OCI-LY1 (cell line): ENCODE measurements around the gene DAZAP2.

Source experiments
- H2AFZ ChIP-seq: fragments of 200-600 bp; sonication (generic), shearing (Covaris generic); 2 replicates; pipeline ENCODE4 v1.6.0; 2014; ENCODE audit warnings: antibody characterized with exemption, mild to moderate bottlenecking, low read length
- H3F3A ChIP-seq: fragments of 200-600 bp; sonication (generic), shearing (Covaris generic); 2 replicates; pipeline ENCODE4 v1.6.0; 2014; ENCODE audit warnings: mild to moderate bottlenecking, antibody characterized with exemption, low read length, moderate library complexity; ENCODE audit not compliant: insufficient read depth
- H3K27ac ChIP-seq: fragments of 200-600 bp; sonication (generic); 2 replicates; pipeline ENCODE4 v1.5.1; 2014; ENCODE audit warnings: low read length, mixed run types, mild to moderate bottlenecking, low read depth; ENCODE audit not compliant: poor library complexity, severe bottlenecking
- H3K27me3 ChIP-seq: fragments of 200-600 bp; sonication (generic); 2 replicates; pipeline ENCODE4 v1.6.0; 2014; ENCODE audit warnings: antibody characterized with exemption, mild to moderate bottlenecking, low read length, moderate library complexity; ENCODE audit not compliant: insufficient read depth
- H3K36me3 ChIP-seq: fragments of 200-600 bp; sonication (generic); 2 replicates; pipeline ENCODE4 v1.6.1; 2014; ENCODE audit warnings: mild to moderate bottlenecking, antibody characterized with exemption, low read length, moderate library complexity, mixed read lengths; ENCODE audit not compliant: insufficient read depth
- H3K4me1 ChIP-seq: fragments of 200-600 bp; sonication (generic); 2 replicates; pipeline ENCODE4 v1.5.1; 2014; ENCODE audit warnings: mild to moderate bottlenecking, low read length, moderate library complexity; ENCODE audit not compliant: insufficient read depth, severe bottlenecking
- H3K4me2 ChIP-seq: fragments of 200-600 bp; sonication (generic), shearing (Covaris generic); 2 replicates; pipeline ENCODE4 v1.6.1; 2014; ENCODE audit warnings: low read length
- H3K4me3 ChIP-seq: fragments of 200-600 bp; sonication (generic); 2 replicates; pipeline ENCODE4 v1.5.1; 2014; ENCODE audit warnings: low read length, low read depth, mild to moderate bottlenecking, mixed read lengths; ENCODE audit not compliant: poor library complexity, severe bottlenecking
- H3K79me2 ChIP-seq: fragments of 200-600 bp; shearing (Covaris generic); 2 replicates; pipeline ENCODE4 v1.6.1; 2016; ENCODE audit warnings: mixed run types, low read length, mixed read lengths; ENCODE audit not compliant: insufficient read depth
- H3K9ac ChIP-seq: fragments of 200-600 bp; sonication (generic), shearing (Covaris generic); 2 replicates; pipeline ENCODE4 v1.6.1; 2014; ENCODE audit warnings: mild to moderate bottlenecking, low read length, mixed read lengths
- H3K9me2 ChIP-seq: fragments of 200-600 bp; sonication (generic), shearing (Covaris generic); 2 replicates; pipeline ENCODE4 v1.6.1; 2014; ENCODE audit warnings: low read depth, mild to moderate bottlenecking, low read length, mixed read lengths
- H3K9me3 ChIP-seq: fragments of 200-600 bp; shearing (Covaris generic); 2 replicates; pipeline ENCODE4 v1.6.1; 2014; ENCODE audit warnings: low read length, mixed read lengths
- H4K20me1 ChIP-seq: fragments of 200-600 bp; sonication (generic), shearing (Covaris generic); 2 replicates; pipeline ENCODE4 v1.6.0; 2016; ENCODE audit warnings: mild to moderate bottlenecking, low read length; ENCODE audit not compliant: insufficient read depth
- EZH2 ChIP-seq: fragments of 200-600 bp; sonication (generic), shearing (Covaris generic); IDR thresholded peaks from 2 replicates; pipeline ENCODE4 v1.8.0; 2017; ENCODE audit warnings: borderline replicate concordance, mixed run types, mild to moderate bottlenecking, antibody characterized with exemption, low read length, moderate library complexity, mixed read lengths
- TF ChIP-seq, protein P1 (sequence below): fragments of 200-600 bp; sonication (generic), shearing (Covaris generic); IDR thresholded peaks from 2 replicates; pipeline ENCODE4 v1.5.1; 2017; ENCODE audit warnings: mild to moderate bottlenecking, antibody characterized with exemption, low read length, moderate library complexity, mixed read lengths

The DAZAP2 gene

DNA sequence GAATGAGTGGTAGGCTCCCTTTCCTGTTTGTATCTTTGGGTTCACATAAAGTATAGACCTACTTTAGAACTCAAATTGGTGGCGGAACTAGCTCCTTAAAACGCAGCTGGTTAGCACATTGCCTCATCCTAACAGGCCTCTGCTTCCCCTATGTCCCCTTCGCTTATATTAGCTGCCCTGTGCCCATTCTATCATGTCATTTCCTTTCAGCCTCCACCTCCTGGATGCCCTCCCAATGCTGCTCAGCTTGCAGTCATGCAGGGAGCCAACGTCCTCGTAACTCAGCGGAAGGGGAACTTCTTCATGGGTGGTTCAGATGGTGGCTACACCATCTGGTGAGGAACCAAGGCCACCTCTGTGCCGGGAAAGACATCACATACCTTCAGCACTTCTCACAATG, 3.5 kb downstream of the DAZAP2 start:
- H3K4me2 ChIP-seq = no peak overlapping the region

DNA sequence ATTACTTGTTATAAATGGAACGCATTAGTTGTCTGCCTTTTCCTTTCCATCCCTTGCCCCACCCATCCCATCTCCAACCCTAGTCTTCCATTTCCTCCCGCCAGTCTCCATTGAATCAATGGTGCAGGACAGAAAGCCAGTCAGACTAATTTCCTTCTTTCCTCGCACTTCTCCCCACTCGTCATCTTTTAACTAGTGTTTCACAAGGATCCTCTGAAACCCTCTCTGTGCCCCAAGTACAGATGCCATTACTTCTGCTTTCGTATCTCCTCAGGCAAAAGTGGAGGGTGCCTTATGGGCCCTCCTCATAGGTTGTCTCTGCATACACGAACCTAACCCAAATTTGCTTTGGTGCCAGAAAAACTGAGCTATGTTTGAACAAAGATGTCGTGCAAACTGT, 4.2 kb downstream of the DAZAP2 start:
- H3K9me3 ChIP-seq = no peaks in the 10 kb centered on the region
- H3K4me1 ChIP-seq = peaks cover 19% of the 10 kb centered on the region
- TF ChIP-seq, protein P1, sequence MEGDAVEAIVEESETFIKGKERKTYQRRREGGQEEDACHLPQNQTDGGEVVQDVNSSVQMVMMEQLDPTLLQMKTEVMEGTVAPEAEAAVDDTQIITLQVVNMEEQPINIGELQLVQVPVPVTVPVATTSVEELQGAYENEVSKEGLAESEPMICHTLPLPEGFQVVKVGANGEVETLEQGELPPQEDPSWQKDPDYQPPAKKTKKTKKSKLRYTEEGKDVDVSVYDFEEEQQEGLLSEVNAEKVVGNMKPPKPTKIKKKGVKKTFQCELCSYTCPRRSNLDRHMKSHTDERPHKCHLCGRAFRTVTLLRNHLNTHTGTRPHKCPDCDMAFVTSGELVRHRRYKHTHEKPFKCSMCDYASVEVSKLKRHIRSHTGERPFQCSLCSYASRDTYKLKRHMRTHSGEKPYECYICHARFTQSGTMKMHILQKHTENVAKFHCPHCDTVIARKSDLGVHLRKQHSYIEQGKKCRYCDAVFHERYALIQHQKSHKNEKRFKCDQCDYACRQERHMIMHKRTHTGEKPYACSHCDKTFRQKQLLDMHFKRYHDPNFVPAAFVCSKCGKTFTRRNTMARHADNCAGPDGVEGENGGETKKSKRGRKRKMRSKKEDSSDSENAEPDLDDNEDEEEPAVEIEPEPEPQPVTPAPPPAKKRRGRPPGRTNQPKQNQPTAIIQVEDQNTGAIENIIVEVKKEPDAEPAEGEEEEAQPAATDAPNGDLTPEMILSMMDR = no peak
- no peak for TF ChIP-seq EZH2
- H4K20me1 ChIP-seq = no peaks in the 10 kb centered on the region
- no peaks in the 10 kb centered on the region for H3F3A ChIP-seq
- no peaks in the 10 kb centered on the region for H3K9me2 ChIP-seq
- H3K27me3 ChIP-seq = no peaks in the 10 kb centered on the region
- no peak overlapping the region for H3K27ac ChIP-seq
- no peaks in the 10 kb centered on the region for H3K79me2 ChIP-seq
- H3K4me3 ChIP-seq = no peak overlapping the region
- H3K36me3 ChIP-seq = peaks cover 44% of the 10 kb centered on the region
- no peak overlapping the region for H2AFZ ChIP-seq
- no peak overlapping the region for H3K4me2 ChIP-seq
- H3K9ac ChIP-seq = no peak overlapping the region

More for the DNA sequence above, 3.5 kb downstream of the DAZAP2 start:
- Histone ChIP-seq H3K9ac (no peak overlapping the region), H3K36me3 (peaks cover 44% of the 10 kb centered on the region), H3K9me2 (no peaks in the 10 kb centered on the region), H3K27me3 (no peaks in the 10 kb centered on the region), H3K4me3 (no peak overlapping the region), H3K79me2 (no peaks in the 10 kb centered on the region), H2AFZ (no peak overlapping the region), H3F3A (no peaks in the 10 kb centered on the region), H3K4me1 (peaks cover 21% of the 10 kb centered on the region), H3K27ac (no peak overlapping the region), H3K9me3 (no peaks in the 10 kb centered on the region), H4K20me1 (no peaks in the 10 kb centered on the region)
- TF ChIP-seq, protein P1 = no peak

DNA sequence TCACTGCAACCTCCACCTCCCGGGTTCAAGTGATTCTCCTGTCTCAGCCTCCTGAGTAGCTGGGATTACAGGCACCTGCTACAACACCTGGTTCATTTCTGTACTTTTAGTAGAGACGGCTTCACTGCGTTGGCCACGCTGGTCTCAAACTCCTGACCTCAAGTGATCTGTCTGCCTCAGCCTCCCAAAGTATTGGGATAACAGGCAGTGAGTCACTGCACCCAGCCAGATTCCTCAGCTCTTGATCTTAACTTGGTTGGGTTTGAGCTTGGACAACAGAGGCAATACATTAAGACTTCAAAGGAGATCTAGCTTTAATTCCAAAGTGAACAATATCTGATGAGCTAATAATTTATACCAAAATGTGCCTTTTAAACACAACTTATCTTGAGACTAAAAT, 5.6 kb downstream of the DAZAP2 start:
- Histone ChIP-seq H3F3A (no peaks in the 10 kb centered on the region), H3K27me3 (no peaks in the 10 kb centered on the region), H3K9ac (no peak overlapping the region), H3K4me2 (no peak overlapping the region), H3K4me3 (no peak overlapping the region), H3K4me1 (peaks cover 14% of the 10 kb centered on the region), H2AFZ (no peak overlapping the region), H3K27ac (no peak overlapping the region), H3K36me3 (peaks cover 44% of the 10 kb centered on the region), H4K20me1 (no peaks in the 10 kb centered on the region), H3K9me2 (no peaks in the 10 kb centered on the region), H3K9me3 (no peaks in the 10 kb centered on the region), H3K79me2 (no peaks in the 10 kb centered on the region)
- no peak for TF ChIP-seq EZH2
- TF ChIP-seq, protein P1 = no peak
